Fibroblast of pulmonary artery (primary cell): ENCODE results near the gene RPL13.

Experiments used
- DNase-seq: peaks from one replicate; pipeline ENCODE4 v3.0.0-alpha.2; 2010; ENCODE audit warnings: low read depth
- H3K4me3 ChIP-seq: replicated peaks from 2 replicates; pipeline ENCODE4 v1.5.1; 2011; ENCODE audit warnings: low read depth, mild to moderate bottlenecking, control low read depth, low read length, moderate library complexity
- TF ChIP-seq, protein P1 (sequence below): IDR thresholded peaks from 2 replicates; pipeline ENCODE4 v1.5.1; 2011; ENCODE audit warnings: mild to moderate bottlenecking, control low read depth, low read length, inconsistent platforms; ENCODE audit errors: missing control alignments

The RPL13 gene

DNA sequence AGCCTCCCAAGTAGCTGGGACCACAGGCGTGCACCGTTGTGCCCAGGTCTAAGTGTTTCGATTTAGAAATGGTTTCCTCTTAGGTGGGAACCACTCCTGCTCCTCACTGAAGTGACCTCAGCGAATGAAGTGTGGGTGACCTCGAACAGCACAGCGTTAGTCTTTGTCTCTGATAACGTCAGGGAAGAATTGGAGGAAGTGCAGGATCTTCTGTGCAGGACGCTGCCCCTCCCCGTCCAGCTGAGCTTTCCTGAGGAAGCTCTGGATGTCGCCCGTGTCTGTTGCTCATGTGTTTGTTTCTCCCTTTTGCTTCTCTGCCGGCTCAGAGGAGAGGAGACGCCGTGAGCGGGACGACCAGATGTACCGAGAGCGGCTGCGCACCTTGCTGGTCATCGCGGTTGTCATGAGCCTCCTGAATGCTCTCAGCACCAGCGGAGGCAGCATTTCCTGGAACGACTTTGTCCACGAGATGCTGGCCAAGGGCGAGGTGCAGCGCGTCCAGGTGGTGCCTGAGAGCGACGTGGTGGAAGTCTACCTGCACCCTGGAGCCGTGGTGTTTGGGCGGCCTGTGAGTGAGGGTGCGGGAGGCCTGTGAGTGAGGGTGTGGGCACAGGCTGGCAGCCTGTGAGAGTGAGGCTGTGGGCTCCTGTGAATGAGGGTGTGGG, 36.7 kb upstream of the RPL13 start:
- H3K4me3 ChIP-seq, result no peak overlapping the region

DNA sequence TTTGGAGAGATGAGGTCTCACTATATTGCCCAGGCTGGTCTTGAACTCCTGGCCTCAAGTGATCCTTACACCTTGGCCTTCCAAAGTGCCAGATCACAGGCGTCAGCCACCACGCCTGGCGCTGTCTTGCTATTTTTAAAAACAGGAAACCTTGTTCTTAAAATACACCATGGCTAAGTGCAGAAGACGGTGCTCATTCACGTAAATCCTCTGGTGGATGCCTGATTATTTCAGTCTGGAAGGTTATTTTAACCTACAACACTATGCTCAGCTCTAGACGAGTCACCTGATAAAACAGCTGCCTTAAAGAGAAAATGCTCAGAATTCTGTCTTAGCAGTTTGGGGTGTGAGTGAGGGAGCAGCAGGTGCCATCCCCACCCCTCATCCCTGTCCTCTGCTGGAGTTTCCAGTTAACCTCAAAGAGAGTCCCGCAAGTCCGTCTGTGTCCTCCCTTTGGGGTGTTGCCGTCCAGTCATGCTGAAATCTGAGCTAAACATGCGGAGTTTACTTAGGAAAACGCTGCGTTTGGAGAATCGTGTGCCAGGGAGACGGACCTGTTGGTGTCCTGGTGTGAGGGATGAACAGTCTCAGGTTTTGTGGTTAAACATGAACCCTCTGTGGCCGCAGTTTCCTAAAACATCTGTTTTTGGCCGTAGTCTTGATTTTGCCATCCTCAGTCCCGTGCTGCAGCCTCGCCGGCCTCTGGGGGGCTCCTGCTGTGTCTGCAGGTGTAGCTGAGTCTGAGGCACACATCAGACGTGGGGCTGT, 35.2 kb upstream of the RPL13 start:
- no peak overlapping the region for H3K4me3 ChIP-seq
- TF ChIP-seq, protein P1, sequence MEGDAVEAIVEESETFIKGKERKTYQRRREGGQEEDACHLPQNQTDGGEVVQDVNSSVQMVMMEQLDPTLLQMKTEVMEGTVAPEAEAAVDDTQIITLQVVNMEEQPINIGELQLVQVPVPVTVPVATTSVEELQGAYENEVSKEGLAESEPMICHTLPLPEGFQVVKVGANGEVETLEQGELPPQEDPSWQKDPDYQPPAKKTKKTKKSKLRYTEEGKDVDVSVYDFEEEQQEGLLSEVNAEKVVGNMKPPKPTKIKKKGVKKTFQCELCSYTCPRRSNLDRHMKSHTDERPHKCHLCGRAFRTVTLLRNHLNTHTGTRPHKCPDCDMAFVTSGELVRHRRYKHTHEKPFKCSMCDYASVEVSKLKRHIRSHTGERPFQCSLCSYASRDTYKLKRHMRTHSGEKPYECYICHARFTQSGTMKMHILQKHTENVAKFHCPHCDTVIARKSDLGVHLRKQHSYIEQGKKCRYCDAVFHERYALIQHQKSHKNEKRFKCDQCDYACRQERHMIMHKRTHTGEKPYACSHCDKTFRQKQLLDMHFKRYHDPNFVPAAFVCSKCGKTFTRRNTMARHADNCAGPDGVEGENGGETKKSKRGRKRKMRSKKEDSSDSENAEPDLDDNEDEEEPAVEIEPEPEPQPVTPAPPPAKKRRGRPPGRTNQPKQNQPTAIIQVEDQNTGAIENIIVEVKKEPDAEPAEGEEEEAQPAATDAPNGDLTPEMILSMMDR, result no peak
- no peak for DNase-seq

More for the DNA sequence above, 36.7 kb upstream of the RPL13 start:
- DNase-seq, result no peak
- TF ChIP-seq, protein P1, result no peak

DNA sequence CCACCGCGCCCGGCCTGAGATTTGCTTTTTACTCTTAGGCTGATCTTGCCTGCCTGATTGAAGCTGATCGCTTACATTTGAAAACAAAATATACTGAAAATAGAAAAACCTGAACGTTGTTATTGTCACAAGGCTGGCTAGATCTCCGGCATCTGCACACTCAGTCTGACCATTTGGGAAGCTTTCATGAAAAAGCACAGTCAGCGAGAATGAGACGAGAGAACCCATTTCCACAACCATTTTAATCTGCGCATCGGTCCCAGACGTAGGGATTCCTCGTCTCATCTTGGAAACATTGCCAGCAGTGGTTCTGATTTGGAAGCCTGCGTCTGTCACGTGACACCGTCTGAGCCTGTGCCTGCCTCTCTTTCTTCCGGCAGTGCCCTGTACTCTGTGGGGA, 31.4 kb upstream of the RPL13 start:
- TF ChIP-seq, protein P1, result no peak
- no peak overlapping the region for H3K4me3 ChIP-seq
- DNase-seq, result no peak

DNA sequence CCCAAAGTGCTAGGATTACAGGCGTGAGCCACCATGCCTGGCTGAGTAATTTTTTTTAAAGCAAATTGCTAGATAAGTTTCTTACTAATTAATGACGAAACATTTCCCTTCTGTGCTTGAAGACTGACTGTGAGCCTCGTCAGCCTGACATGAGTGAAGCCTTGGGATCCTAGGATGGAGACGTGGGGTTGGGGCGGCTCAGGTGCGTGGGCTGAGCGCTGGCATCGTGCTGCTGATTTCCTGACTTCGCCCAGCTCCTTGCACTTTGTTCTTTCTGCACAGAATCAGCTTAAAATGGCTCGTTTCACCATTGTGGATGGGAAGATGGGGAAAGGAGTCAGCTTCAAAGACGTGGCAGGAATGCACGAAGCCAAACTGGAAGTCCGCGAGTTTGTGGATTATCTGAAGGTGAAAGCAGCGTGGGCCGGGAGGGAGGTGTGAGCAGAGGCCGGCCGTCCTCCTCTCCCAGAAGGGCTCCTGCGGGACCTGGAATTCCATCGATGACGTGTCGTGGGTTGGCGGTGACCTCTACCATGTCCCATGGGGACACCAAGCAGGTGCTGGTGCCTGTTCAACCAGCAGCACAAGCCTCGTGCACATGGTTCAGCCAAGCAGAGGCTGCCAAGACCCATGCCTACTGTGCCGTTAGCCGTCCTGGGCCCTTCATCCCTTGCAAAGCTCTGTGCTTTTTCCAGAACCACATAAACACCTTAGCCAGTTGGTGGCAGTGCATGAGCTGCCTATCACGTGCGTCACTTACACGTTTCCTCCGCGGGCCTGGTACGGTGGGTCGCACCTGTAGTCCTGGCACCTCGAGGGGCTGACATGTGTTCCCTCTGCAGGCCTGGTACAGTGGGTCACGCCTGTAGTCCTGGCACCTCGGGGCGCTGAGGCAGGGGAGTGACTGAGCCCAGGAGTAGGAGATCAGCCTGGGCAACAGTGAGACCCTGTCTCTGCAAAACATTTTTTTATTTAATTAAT, 29.8 kb upstream of the RPL13 start:
- TF ChIP-seq, protein P1, result no peak
- H3K4me3 ChIP-seq, result no peak overlapping the region
- DNase-seq, result no peak

DNA sequence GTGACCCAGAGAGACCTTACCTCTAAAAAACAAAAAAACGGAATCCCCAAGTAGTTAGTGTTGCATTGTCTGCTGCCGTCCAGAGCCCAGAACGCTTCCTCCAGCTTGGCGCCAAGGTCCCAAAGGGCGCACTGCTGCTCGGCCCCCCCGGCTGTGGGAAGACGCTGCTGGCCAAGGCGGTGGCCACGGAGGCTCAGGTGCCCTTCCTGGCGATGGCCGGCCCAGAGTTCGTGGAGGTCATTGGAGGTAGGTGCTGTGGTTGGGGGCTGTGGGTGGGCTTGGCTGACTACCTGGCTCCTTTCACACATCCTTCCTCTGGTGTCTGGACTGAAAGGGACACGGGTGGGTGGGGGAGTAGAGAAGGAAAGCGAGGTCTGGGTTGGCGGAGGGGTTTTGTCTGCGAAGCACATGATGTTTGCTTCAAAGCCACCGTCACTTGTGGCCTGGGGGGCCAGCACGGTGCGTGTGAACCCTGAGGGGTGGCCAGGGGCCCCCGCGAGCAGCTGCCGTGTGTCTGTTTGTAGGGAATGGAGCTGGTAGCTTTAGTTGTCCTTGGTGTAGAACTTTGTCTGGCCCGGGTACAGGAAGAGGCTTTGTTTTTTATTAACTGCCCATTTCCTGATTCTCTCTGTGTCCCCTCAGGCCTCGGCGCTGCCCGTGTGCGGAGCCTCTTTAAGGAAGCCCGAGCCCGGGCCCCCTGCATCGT, 28.5 kb upstream of the RPL13 start:
- DNase-seq, result no peak
- TF ChIP-seq, protein P1, result no peak
- H3K4me3 ChIP-seq, result no peak overlapping the region

DNA sequence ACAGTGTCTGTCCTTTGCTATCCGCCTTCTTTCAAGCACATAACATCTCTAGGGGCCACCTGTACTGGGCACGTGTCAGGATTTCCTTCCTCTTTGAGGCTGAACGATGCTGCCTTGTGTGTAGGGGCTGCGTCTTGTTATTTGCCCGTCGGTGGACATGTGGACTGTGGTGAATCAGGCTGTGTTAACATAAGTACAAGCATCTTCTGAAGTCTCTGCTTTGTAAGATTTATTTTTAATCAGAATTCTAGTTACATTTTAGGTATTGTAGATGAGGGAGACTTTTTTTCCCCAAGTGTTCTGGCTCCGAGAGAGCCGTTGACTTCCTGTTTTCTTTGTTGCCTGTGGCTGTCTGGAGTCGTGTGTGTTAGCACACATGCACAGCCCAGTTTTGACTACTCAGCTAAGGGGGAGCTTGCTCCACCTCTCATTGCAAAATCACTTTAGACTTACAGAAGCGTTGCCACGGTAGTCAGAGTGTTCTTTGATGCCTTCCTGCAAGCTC, 26.2 kb upstream of the RPL13 start:
- peak; percentile 61 for DNase-seq
- TF ChIP-seq, protein P1, result no peak
- no peak overlapping the region for H3K4me3 ChIP-seq
